Gastroesophageal sphincter (tissue), 4 donors: ENCODE measurements around the gene AGER. TPM values are rescaled to one million over a fixed set of nuclear protein-coding genes. Genes with fewer than 3 reads are reported as not detected.
"Not testable (repeated sequence)": the region's sequence is repeated elsewhere in the genome, so short reads cannot be mapped to it uniquely, and the experiment has no call there.

ENCODE experiments used
- ATAC-seq: fragments of 150-250 bp; one replicate; pipeline ENCODE4 v1.9.1; 2016; ENCODE audit warnings: mild to moderate bottlenecking, moderate library complexity
- H3K27ac ChIP-seq, 4 donors: fragments of 200-600 bp; sonication (generic) in 3 of 4; 1 replicate in 3 of 4; 2 replicates in 1 of 4; pipeline ENCODE4 v1.5.1; 2016 to 2019
- H3K27me3 ChIP-seq: fragments of 200-600 bp; sonication (generic); one replicate; pipeline ENCODE4 v1.5.1; 2019
- H3K36me3 ChIP-seq, 2 donors: fragments of 200-600 bp; sonication (generic); one replicate each; pipeline ENCODE4 v1.5.1; 2019; ENCODE audit warnings: control low read depth in 1 of 2
- H3K4me1 ChIP-seq, 3 donors: fragments of 200-600 bp; sonication (generic); 1 replicate in 2 of 3; 2 replicates in 1 of 3; pipeline ENCODE4 v1.5.1; 2016 to 2019; ENCODE audit warnings: control low read depth in 2 of 3
- H3K4me3 ChIP-seq, 2 donors: fragments of 200-600 bp; sonication (generic); one replicate each; pipeline ENCODE4 v1.5.1; 2019; ENCODE audit warnings: mild to moderate bottlenecking in 1 of 2, moderate library complexity in 1 of 2
- H3K9me3 ChIP-seq, 3 donors: fragments of 200-600 bp; sonication (generic); one replicate each; pipeline ENCODE4 v1.5.1; 2017 to 2019; ENCODE audit warnings: control low read depth in 2 of 3
- EP300 ChIP-seq: sonication (generic); formaldehyde crosslinking; IDR thresholded peaks from one replicate; pipeline ENCODE4 v1.6.1; 2017; ENCODE audit warnings: antibody characterized with exemption, mild to moderate bottlenecking
- POLR2A ChIP-seq, 2 donors: fragments of 450-650 bp; IDR thresholded peaks; one replicate each; pipeline ENCODE4 v1.6.1; 2017; ENCODE audit warnings: antibody characterized with exemption in 2 of 2, mild to moderate bottlenecking in 2 of 2, moderate library complexity in 1 of 2
- POLR2AphosphoS5 ChIP-seq: sonication (generic); formaldehyde crosslinking; IDR thresholded peaks from one replicate; pipeline ENCODE4 v1.6.1; 2017; ENCODE audit warnings: antibody characterized with exemption
- WGBS, 2 donors: methylation state at CpG; one replicate each; pipeline ENCODE4 v1.1.5; 2018; ENCODE audit warnings: low coverage in 1 of 2; 5-methylcytosine and 5-hydroxymethylcytosine counted together
- total RNA-seq, 4 donors: library from RNA; depleted of rRNA; stranded (reverse); fragments of >200 nt; gene quantifications; one replicate each; pipeline ENCODE4 v1.1.0, GENCODE V29; 2016
- TF ChIP-seq, protein P1 (sequence below), 4 experiments: fragments of 200-600 bp in 2 of 4; fragments of 450-650 bp in 2 of 4; sonication (generic) in 1 of 4; IDR thresholded peaks; one replicate each; pipeline ENCODE4 v1.5.1; 2017 to 2019; ENCODE audit warnings: antibody characterized with exemption in 4 of 4, mild to moderate bottlenecking in 2 of 4, moderate library complexity in 2 of 4

The AGER gene
- total RNA-seq, 4 donors from 2014 or later = 1.4 to 2.3 (median 1.6) TPM

GRCh38 chr6:32189069-32189741 is 5.2 kb upstream of the AGER start:
- Histone ChIP-seq H3K36me3 (peaks cover 0 to 23% of the 10 kb centered on the region in 2 donors), H3K4me3 (peak overlapping the region; percentile 89 to 98), H3K9me3 (no peaks in the 10 kb centered on the region), H3K4me1 (peaks cover 0 to 88% (median 34%) of the 10 kb centered on the region in 3 donors), H3K27me3 (no peaks in the 10 kb centered on the region), H3K27ac (peak overlapping the region; percentile 97 to 99 (median 98))
- 0 to 4% methylated on average over 6 of the region's 10 CpGs for WGBS, 2 donors
- TF ChIP-seq, protein P1, sequence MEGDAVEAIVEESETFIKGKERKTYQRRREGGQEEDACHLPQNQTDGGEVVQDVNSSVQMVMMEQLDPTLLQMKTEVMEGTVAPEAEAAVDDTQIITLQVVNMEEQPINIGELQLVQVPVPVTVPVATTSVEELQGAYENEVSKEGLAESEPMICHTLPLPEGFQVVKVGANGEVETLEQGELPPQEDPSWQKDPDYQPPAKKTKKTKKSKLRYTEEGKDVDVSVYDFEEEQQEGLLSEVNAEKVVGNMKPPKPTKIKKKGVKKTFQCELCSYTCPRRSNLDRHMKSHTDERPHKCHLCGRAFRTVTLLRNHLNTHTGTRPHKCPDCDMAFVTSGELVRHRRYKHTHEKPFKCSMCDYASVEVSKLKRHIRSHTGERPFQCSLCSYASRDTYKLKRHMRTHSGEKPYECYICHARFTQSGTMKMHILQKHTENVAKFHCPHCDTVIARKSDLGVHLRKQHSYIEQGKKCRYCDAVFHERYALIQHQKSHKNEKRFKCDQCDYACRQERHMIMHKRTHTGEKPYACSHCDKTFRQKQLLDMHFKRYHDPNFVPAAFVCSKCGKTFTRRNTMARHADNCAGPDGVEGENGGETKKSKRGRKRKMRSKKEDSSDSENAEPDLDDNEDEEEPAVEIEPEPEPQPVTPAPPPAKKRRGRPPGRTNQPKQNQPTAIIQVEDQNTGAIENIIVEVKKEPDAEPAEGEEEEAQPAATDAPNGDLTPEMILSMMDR (IDR thresholded peaks at IDR 0.05) = no peak
- TF ChIP-seq POLR2AphosphoS5 (no peak), EP300 (no peak), POLR2A (IDR thresholded peaks at IDR 0.05) (no peak)
- no peak for ATAC-seq

- H3K27me3 ChIP-seq = no peaks in the 10 kb centered on the region
- WGBS, 2 donors = 1 to 8% methylated on average over 3 to 7 of the region's 13 CpGs
- no peaks in the 10 kb centered on the region for H3K9me3 ChIP-seq
- no peak for ATAC-seq
- H3K4me1 ChIP-seq = peaks cover 0 to 89% (median 34%) of the 10 kb centered on the region in 3 donors
- H3K4me3 ChIP-seq = peak overlapping the region; percentile 89 to 98
- TF ChIP-seq POLR2A (IDR thresholded peaks at IDR 0.05) = no peak
- no peak for TF ChIP-seq POLR2AphosphoS5
- TF ChIP-seq EP300 = no peak
- TF ChIP-seq, protein P1 (IDR thresholded peaks at IDR 0.05) = no peak
- H3K27ac ChIP-seq = peak overlapping the region; percentile 97 to 99 (median 98)
- peaks cover 0 to 28% of the 10 kb centered on the region in 2 donors for H3K36me3 ChIP-seq
These were observed 4.5 kb upstream of the AGER start for GRCh38 chr6:32188381-32189068.

DNA sequence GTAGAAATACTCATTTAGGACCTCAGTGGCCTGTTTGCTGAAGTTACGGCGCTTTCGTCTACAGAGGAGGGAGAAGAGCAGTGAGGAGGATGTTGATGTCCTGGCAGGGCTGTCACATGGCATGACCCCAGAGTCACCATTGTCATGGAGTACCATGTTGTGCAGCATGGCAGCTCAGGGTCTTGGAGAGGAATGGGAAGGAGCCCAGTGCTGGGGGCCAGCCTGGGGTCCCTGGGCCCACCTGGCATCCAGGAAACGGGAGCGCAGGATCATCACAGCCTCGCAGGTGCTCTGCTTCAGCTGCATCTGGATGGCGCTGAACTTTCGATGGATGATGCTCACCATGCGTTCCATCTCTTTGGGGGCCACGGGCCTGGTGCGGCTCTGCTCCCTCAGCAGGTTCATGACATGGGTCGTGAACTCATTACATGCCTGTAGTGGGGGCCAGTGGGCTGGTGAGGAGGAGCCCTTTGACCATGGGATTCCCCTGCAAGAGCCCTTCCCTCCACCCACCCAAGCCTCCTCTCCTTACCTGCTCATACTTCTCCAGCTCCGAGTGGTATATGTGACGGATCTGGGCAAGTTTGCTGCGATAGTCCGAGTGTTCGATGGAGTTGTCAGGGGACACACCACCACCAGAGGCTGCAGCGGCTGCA is 3.8 kb upstream of the AGER start:
- Histone ChIP-seq H3K27ac (peak overlapping the region; percentile 97 to 99 (median 98)), H3K4me3 (peak overlapping the region in 1 of 2 donors; percentile 89), H3K36me3 (peaks cover 0 to 35% of the 10 kb centered on the region in 2 donors), H3K4me1 (peaks cover 0 to 84% (median 34%) of the 10 kb centered on the region in 3 donors)
- not testable (repeated sequence) for H3K27me3 ChIP-seq, ATAC-seq, H3K9me3 ChIP-seq
- WGBS, 2 donors = 70% methylated on average over 2 of the region's 18 CpGs; no CpG with 5 or more reads in 1 of the 2 donors

- TF ChIP-seq EP300 (no peak), POLR2AphosphoS5 (peak; percentile 2)
- ATAC-seq = no peak
- 67 to 90% methylated on average over 4 to 11 of the region's 12 CpGs for WGBS, 2 donors
- no peak overlapping the region for H3K4me3 ChIP-seq
- no peaks in the 10 kb centered on the region for H3K27me3 ChIP-seq
- no peaks in the 10 kb centered on the region for H3K9me3 ChIP-seq
- peaks cover 0 to 42% of the 10 kb centered on the region in 2 donors for H3K36me3 ChIP-seq
- peak overlapping the region; percentile 68 to 99 (median 98) for H3K27ac ChIP-seq
- H3K4me1 ChIP-seq = peaks cover 0 to 84% (median 36%) of the 10 kb centered on the region in 3 donors
These were observed 3.1 kb upstream of the AGER start for GRCh38 chr6:32187009-32187709.

DNA sequence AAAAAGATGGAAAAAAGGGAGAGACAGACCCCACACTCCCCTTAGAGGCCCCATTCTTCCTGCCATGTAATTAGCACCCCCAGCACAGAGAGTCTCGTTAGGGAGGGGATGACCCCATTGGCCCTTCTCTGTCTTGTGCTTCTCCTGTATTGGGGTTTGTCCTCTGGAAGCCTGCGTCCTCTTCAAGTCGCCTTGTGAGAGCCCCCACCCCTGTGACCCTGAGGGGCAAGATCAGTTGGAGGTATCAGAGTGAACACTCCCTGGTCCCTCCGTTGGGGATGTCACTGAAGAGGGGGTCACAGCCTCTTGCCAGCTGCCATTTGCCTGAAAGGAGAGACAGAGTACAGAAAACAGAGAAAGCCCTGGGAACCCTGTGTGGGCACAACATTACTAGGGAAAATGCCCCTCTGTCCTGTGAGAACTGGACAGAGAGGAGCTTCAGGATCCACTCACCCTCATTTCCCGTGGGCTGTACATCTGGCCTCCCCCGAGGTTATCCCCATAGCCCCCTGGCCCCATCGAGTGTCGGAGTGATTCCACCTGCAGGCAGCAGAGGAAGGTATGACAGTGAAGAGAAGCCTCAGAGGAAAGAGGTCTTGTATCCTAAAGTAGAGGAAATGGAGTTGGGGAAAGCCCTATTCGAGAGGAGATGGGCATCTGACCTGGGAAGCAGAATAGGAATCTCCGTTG is 2.2 kb upstream of the AGER start:
- not testable (repeated sequence) for ATAC-seq, H3K9me3 ChIP-seq, H3K4me3 ChIP-seq, H3K27me3 ChIP-seq
- WGBS, 2 donors = 17 to 45% methylated on average over 1 to 4 of the region's 10 CpGs
- Histone ChIP-seq H3K36me3 (peaks cover 0 to 51% of the 10 kb centered on the region in 2 donors), H3K27ac (peak overlapping the region; percentile 68 to 99 (median 98)), H3K4me1 (peaks cover 0 to 84% (median 43%) of the 10 kb centered on the region in 3 donors)

GRCh38 chr6:32185681-32186131 is 1.7 kb upstream of the AGER start:
- H3K27ac ChIP-seq = peak overlapping the region; percentile 68 to 99 (median 98)
- WGBS, 2 donors = 7 to 17% methylated on average over 2 to 10 of the region's 11 CpGs
- peak; percentile 85 for ATAC-seq
- H3K36me3 ChIP-seq = peaks cover 0 to 56% of the 10 kb centered on the region in 2 donors
- H3K27me3 ChIP-seq, H3K4me3 ChIP-seq, H3K9me3 ChIP-seq: not testable (repeated sequence)
- H3K4me1 ChIP-seq = peaks cover 0 to 84% (median 43%) of the 10 kb centered on the region in 3 donors
